Measurements from ENCODE around the gene ADGRL2. TPM values are rescaled to one million over a fixed set of nuclear protein-coding genes. Genes with fewer than 3 reads are reported as not detected.

Gene ADGRL2
- total and polyA plus RNA-seq, 12 donors = 22.2 to 58.7 (median 48.0) TPM

DNA sequence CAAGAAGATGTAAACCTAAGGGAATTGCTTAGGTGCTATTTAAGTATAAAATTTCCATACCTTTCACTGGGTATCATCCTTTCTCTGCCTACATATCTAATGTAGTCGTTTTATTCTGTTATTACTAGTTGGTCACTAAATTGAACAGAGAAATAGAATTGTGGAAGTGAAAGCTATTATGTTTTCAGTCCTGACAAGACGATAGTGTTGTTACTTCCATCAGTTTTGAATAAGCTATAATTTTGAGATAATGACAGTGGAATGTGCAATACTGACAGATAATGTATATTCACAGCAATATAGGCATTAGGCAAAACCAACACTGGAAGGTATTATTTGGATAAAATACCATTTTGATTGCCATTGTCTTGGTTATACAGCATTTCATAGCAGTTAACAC, 181.8 kb downstream of the ADGRL2 start:
- Histone ChIP-seq H3K36me3 (peaks cover 0 to 72% (median 27%) of the 10 kb centered on the region in 9 donors), H3K4me1 (peaks cover 0 to 19% (median 5%) of the 10 kb centered on the region in 9 donors), H3K27ac (no peak overlapping the region), H3K4me3 (no peak overlapping the region), H3K9me3 (no peaks in the 10 kb centered on the region), H3K27me3 (no peaks in the 10 kb centered on the region)
- DNase-seq (no peak), ATAC-seq (no peak)
- TF ChIP-seq, protein P1, sequence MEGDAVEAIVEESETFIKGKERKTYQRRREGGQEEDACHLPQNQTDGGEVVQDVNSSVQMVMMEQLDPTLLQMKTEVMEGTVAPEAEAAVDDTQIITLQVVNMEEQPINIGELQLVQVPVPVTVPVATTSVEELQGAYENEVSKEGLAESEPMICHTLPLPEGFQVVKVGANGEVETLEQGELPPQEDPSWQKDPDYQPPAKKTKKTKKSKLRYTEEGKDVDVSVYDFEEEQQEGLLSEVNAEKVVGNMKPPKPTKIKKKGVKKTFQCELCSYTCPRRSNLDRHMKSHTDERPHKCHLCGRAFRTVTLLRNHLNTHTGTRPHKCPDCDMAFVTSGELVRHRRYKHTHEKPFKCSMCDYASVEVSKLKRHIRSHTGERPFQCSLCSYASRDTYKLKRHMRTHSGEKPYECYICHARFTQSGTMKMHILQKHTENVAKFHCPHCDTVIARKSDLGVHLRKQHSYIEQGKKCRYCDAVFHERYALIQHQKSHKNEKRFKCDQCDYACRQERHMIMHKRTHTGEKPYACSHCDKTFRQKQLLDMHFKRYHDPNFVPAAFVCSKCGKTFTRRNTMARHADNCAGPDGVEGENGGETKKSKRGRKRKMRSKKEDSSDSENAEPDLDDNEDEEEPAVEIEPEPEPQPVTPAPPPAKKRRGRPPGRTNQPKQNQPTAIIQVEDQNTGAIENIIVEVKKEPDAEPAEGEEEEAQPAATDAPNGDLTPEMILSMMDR (IDR thresholded peaks at IDR 0.05) = no peak
- 96% methylated on average over 2 of the region's 2 CpGs for WGBS, 2 donors
- intact Hi-C loops (cut with DNase I) = loop anchor here in 1 of 10 donors (10.0 kb wide), 1 partner anchor 178 kb away; the partner anchor contains the start of gene ADGRL2

DNA sequence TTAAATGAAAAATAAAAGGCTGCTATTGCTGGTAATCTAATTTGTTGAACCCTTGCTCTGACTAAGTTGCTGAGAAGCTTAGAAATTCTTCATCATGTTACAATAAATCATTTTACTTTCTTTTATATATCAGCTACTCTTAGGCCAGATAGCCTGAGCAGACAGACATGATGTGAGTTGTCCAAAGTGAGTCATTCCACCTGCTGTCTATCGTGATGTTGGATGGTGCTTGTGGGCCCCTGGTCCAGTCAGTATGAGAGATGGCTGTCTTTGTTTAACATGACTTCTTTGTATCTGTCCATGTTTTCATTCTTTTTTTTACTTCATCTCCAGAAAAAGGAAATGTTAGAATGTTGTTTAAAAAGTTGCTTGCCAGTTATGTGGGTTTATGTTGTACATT, 188.8 kb downstream of the ADGRL2 start:
- no peak for ATAC-seq

DNA sequence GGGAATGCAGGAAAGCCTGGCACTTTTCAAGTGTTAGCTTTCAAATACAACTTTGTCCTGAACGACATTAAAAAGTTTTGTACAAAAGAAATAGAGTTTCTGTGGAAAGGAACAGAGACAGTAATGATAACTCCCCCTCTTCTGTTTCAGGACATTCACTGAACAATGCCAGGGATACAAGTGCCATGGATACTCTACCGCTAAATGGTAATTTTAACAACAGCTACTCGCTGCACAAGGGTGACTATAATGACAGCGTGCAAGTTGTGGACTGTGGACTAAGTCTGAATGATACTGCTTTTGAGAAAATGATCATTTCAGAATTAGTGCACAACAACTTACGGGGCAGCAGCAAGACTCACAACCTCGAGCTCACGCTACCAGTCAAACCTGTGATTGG, 189.5 kb downstream of the ADGRL2 start:
- Histone ChIP-seq H3K27me3 (no peaks in the 10 kb centered on the region), H3K4me1 (no peaks in the 10 kb centered on the region), H3K27ac (no peak overlapping the region), H3K9me3 (no peaks in the 10 kb centered on the region), H3K4me3 (no peak overlapping the region), H3K36me3 (peaks cover 0 to 73% (median 19%) of the 10 kb centered on the region in 9 donors)
- ATAC-seq = no peak
- DNase-seq = no peak
- intact Hi-C loops (cut with DNase I) = no loop called here
- WGBS, 2 donors = 94 to 95% methylated on average over 7 of the region's 7 CpGs
- TF ChIP-seq, protein P1 (IDR thresholded peaks at IDR 0.05) = no peak

More for the DNA sequence above, 188.8 kb downstream of the ADGRL2 start:
- H3K27me3 ChIP-seq = no peaks in the 10 kb centered on the region
- H3K4me3 ChIP-seq = no peak overlapping the region
- 77 to 81% methylated on average over 1 of the region's 1 CpG for WGBS, 2 donors
- no peaks in the 10 kb centered on the region for H3K9me3 ChIP-seq
- no peaks in the 10 kb centered on the region for H3K4me1 ChIP-seq
- DNase-seq = no peak
- TF ChIP-seq, protein P1 (IDR thresholded peaks at IDR 0.05) = no peak
- intact Hi-C loops (cut with DNase I) = loop anchor here in 1 of 10 donors (10.0 kb wide), 1 partner anchor 185 kb away; the partner anchor contains the start of gene ADGRL2
- H3K36me3 ChIP-seq = peaks cover 0 to 80% (median 24%) of the 10 kb centered on the region in 9 donors
- no peak overlapping the region for H3K27ac ChIP-seq

GRCh38 chr1:81998165-81998564, 197.4 kb downstream of the ADGRL2 start:
- peaks cover 0 to 11% (median 6%) of the 10 kb centered on the region in 9 donors for H3K4me1 ChIP-seq
- peak in 1 of 2 donors; percentile 6 for DNase-seq
- no peak overlapping the region for H3K4me3 ChIP-seq
- no peak overlapping the region for H3K27ac ChIP-seq
- H3K27me3 ChIP-seq = no peaks in the 10 kb centered on the region
- no peaks in the 10 kb centered on the region for H3K9me3 ChIP-seq
- TF ChIP-seq, protein P1 (IDR thresholded peaks at IDR 0.05) = no peak
- H3K36me3 ChIP-seq = no peaks in the 10 kb centered on the region
- WGBS, 2 donors = 9 to 13% methylated on average over 4 of the region's 4 CpGs
- intact Hi-C loops (cut with DNase I) = no loop called here
- ATAC-seq = peak in 7 of 8 donors; percentile 55 to 89 (median 64)
